SK-N-MC (cell line): ENCODE data around the gene ZNF467.

Source experiments
- DNase-seq: peaks from one replicate; pipeline ENCODE4 v3.0.0-alpha.2; 2011; ENCODE audit warnings: low read depth, low spot score
- H3K27ac ChIP-seq: fragments of 200-600 bp; sonication (generic); 2 replicates; pipeline ENCODE4 v1.5.1; 2016; ENCODE audit warnings: mixed run types
- H3K36me3 ChIP-seq: fragments of 200-600 bp; sonication (generic); 2 replicates; pipeline ENCODE4 v1.6.1; 2017; ENCODE audit warnings: antibody characterized with exemption, low read length, mixed read lengths; ENCODE audit not compliant: insufficient read depth
- H3K4me3 ChIP-seq: fragments of 200-600 bp; sonication (generic); 2 replicates; pipeline ENCODE4 v1.5.1; 2016
- H3K9ac ChIP-seq: fragments of 200-600 bp; sonication (generic); 2 replicates; pipeline ENCODE4 v1.8.0; 2017; ENCODE audit warnings: mixed run types, mixed read lengths; ENCODE audit not compliant: insufficient read length
- H3K9me3 ChIP-seq: fragments of 200-600 bp; sonication (generic); 2 replicates; pipeline ENCODE4 v1.6.1; 2017; ENCODE audit warnings: low read depth, mild to moderate bottlenecking, antibody characterized with exemption, low read length, moderate library complexity, mixed read lengths
- EZH2 ChIP-seq: fragments of 200-600 bp; sonication (generic); IDR thresholded peaks from one replicate; pipeline ENCODE4 v1.6.1; 2017; ENCODE audit warnings: antibody characterized with exemption
- FOXP2 ChIP-seq: optimal IDR thresholded peaks from 2 replicates; pipeline ENCODE3; 2011; ENCODE audit warnings: mild to moderate bottlenecking, moderate library complexity; ENCODE audit not compliant: insufficient read depth; ENCODE audit errors: extremely low read length, control extremely low read depth
- POLR2AphosphoS5 ChIP-seq: IDR thresholded peaks from 2 replicates; pipeline ENCODE4 v1.6.1; 2012; ENCODE audit warnings: mild to moderate bottlenecking, low read depth, low read length, borderline replicate concordance

Gene ZNF467

GRCh38 chr7:149716007-149716931 lies 57.1 kb downstream of the ZNF467 start:
- Histone ChIP-seq H3K27ac (no peak overlapping the region), H3K36me3 (no peaks in the 10 kb centered on the region; the same call in 1 of the 2 replicates), H3K4me3 (peak overlapping the region; percentile 94), H3K9me3 (no peaks in the 10 kb centered on the region), H3K9ac (peak overlapping the region; percentile 89)
- DNase-seq, result no peak
- no peak for TF ChIP-seq FOXP2
- TF ChIP-seq EZH2, result no peak
- no peak for TF ChIP-seq POLR2AphosphoS5

DNA sequence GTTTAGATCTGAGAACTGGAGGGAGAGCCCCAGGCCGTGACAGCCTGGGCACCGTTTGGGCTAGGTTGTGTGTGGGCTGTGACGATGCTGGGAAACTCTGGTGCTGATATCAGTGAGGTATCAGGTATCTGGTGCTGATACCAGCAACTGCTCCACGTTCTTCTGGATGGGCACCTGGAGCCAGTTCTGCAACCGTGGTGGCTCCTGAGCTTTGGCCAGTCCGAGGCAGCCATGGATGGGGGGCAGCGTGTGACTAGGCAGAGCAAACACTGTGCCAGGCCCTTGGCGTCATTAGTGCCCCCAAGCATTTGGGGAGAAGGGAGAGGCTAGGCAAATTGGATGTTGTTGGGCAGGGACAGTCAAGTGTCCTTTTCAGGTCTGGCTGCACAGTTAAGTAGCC lies 57.9 kb downstream of the ZNF467 start:
- Histone ChIP-seq H3K36me3 (no peaks in the 10 kb centered on the region), H3K9ac (peak overlapping the region; percentile 89), H3K27ac (no peak overlapping the region), H3K4me3 (peak overlapping the region; percentile 94), H3K9me3 (peaks cover 4% of the 10 kb centered on the region; the same call in 1 of the 2 replicates)
- DNase-seq, result no peak
- no peak for TF ChIP-seq FOXP2
- TF ChIP-seq POLR2AphosphoS5, result no peak
- no peak for TF ChIP-seq EZH2

GRCh38 chr7:149714910-149715471 lies 58.4 kb downstream of the ZNF467 start:
- peaks cover 4% of the 10 kb centered on the region; the same call in 1 of the 2 replicates for H3K9me3 ChIP-seq
- no peak overlapping the region for H3K27ac ChIP-seq
- H3K36me3 ChIP-seq, result no peaks in the 10 kb centered on the region
- peak overlapping the region; percentile 89 for H3K9ac ChIP-seq
- no peak for TF ChIP-seq EZH2
- no peak for TF ChIP-seq POLR2AphosphoS5
- peak overlapping the region; percentile 94 for H3K4me3 ChIP-seq
- DNase-seq, result no peak
